Measurements from ENCODE around the gene FMN1.

- no peak for TF ChIP-seq ZNF687 (IDR thresholded peaks at IDR 0.05)
- no peak for TF ChIP-seq SPI1 (IDR thresholded peaks at IDR 0.05; ENCODE audit: borderline replicate concordance, insufficient read depth, low read depth, low read length)
- no peak for TF ChIP-seq FOXK2 (IDR thresholded peaks at IDR 0.05)
- no peak for TF ChIP-seq CREM (IDR thresholded peaks at IDR 0.05; ENCODE audit: low read depth)
These were observed 149.9 kb downstream of the FMN1 start for GRCh38 chr15:33044598-33044997.

Data from GM12878 (cell line).